ENCODE results near the gene ZC2HC1C. TPM values are rescaled to one million over a fixed set of nuclear protein-coding genes. Genes with fewer than 3 reads are reported as not detected.
"Not testable (repeated sequence)": the region's sequence is repeated elsewhere in the genome, so short reads cannot be mapped to it uniquely, and the experiment has no call there.

ZC2HC1C gene
- total RNA-seq, 2 donors from 2014 or later, result 1.5 to 1.8 TPM

GRCh38 chr14:75113932-75114539, 44.6 kb downstream of the ZC2HC1C start:
- peak overlapping the region; percentile 25 to 41 for H3K27ac Mint-ChIP-seq
- H3K36me3 Mint-ChIP-seq, result peaks cover 5 to 8% of the 10 kb centered on the region in 2 donors
- no peak for DNase-seq (ENCODE audit: low spot score in 2 of 2)
- no peak for ATAC-seq
- no peaks in the 10 kb centered on the region for H3K9me3 Mint-ChIP-seq

GRCh38 chr14:75119056-75119455, 49.6 kb downstream of the ZC2HC1C start:
- Mint-ChIP-seq H3K27ac (no peak overlapping the region), H3K36me3 (peaks cover 8 to 9% of the 10 kb centered on the region in 2 donors), H3K9me3 (no peaks in the 10 kb centered on the region)
- DNase-seq (ENCODE audit: low spot score in 2 of 2), result no peak
- ATAC-seq, result no peak

DNA sequence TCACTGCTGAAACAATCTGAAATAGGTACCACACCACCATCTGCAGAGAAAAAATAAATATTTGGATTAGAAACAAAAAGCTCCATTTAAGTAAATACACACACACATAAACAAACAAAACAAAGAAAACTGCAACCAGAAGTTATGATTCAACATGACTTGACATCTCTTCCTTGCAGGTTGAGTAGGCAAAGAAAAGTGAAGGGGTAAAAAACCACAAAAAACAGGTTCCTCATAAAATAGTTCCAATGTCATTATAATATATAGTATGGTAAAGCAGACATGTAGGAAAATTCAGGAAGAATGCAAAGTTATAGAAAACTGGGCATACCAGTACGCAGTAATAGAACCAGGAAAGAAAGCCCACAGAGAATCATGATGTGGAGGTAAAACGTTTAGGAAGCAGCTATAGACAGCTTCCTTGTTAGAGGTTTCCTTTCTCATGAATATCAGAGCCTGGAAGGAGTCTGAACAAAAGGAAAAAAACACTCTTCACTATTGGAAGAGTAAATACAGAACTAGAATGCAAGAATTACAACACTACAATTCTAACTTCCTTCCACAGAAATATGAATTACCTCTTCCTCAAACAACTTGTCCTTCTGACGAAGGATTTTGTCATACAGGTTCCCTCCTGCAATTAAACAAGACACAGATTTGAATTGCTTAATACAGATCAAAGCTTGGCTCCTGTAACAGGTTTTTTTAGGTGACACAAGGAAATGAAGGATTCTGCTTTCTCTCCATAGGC, 51.3 kb downstream of the ZC2HC1C start:
- no peak for ATAC-seq
- Mint-ChIP-seq H3K27ac (peak overlapping the region; percentile 41 to 73), H3K36me3 (peaks cover 9 to 10% of the 10 kb centered on the region in 2 donors), H3K9me3 (no peaks in the 10 kb centered on the region)
- DNase-seq (ENCODE audit: low spot score in 2 of 2), result no peak

- Mint-ChIP-seq H3K27ac (peak overlapping the region in 1 of 2 donors; percentile 21), H3K36me3 (peaks cover 15 to 17% of the 10 kb centered on the region in 2 donors), H3K9me3 (no peaks in the 10 kb centered on the region)
- DNase-seq (ENCODE audit: low spot score in 2 of 2) (no peak), ATAC-seq (no peak)
Observed at GRCh38 chr14:75121552-75121951, 52.1 kb downstream of the ZC2HC1C start.

GRCh38 chr14:75123991-75124390, 54.5 kb downstream of the ZC2HC1C start:
- peak in 1 of 2 donors; percentile 13 for ATAC-seq
- no peak for DNase-seq (ENCODE audit: low spot score in 2 of 2)
- Mint-ChIP-seq H3K9me3 (no peaks in the 10 kb centered on the region), H3K36me3 (peaks cover 18 to 26% of the 10 kb centered on the region in 2 donors), H3K27ac (peak overlapping the region; percentile 7 to 51)

- Mint-ChIP-seq H3K27ac (peak overlapping the region; percentile 96 to 97), H3K9me3 (no peaks in the 10 kb centered on the region), H3K36me3 (peaks cover 18 to 21% of the 10 kb centered on the region in 2 donors)
- DNase-seq (ENCODE audit: low spot score in 2 of 2), result no peak
- ATAC-seq, result no peak
Observed at GRCh38 chr14:75125617-75126016, 56.2 kb downstream of the ZC2HC1C start.

- ATAC-seq, result no peak
- H3K27ac Mint-ChIP-seq, result peak overlapping the region; percentile 96 to 97
Observed at GRCh38 chr14:75126121-75126544, 56.7 kb downstream of the ZC2HC1C start.

DNA sequence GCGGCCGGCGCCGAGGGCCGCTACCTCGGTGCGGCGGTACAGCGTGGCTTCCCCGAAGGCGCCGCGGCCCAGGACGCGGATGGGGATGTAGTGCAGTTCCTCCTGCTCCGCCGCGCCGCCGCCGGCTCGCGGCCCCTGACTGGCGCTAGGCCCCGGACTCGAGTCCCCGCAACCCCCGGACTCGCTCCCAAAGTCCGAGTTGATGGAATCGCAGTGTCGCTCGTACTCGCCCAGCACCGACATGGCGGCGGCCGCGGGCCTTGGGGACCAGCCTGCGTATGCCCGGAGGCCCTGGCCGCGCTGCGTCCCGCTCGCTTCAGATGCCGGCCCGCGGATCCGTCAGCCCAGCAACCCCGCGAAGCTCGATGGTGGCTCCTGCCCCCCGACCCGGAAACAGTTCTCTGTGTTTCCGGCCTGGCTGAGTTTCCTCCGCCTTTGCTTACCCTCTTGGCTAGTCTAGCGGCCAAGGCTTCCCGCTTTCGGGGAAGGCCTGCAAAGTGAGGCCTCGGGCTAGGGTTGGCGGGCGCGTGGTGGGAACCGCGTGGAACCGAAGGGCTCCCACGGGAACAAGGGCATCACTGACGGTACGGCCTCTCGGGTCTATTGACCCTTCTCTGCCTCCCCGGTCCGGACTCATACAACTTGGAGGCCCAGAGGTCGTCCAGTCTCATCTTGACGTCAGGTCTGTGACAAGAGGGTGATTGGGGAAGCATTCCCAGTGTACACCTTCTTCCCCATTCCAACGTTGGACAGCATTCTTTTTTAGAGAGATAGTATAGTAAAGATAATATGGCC, 57.4 kb downstream of the ZC2HC1C start, which contains the start of gene NEK9:
Gene NEK9 (minus strand): TSS at position 370 of the 795 bp plus-strand sequence. CDS start 127 bp downstream, at position 243.
- ATAC-seq (peak; percentile 95 to 96), DNase-seq (ENCODE audit: low spot score in 2 of 2) (peak; percentile 90 to 91)
- Mint-ChIP-seq H3K9me3 (no peaks in the 10 kb centered on the region), H3K27ac (peak within 1 kb of the TSS; percentile 96 to 97), H3K36me3 (peaks cover 18 to 21% of the 10 kb centered on the region in 2 donors)

More at GRCh38 chr14:75126121-75126544, 56.7 kb downstream of the ZC2HC1C start:
- H3K36me3 Mint-ChIP-seq, result peaks cover 18 to 21% of the 10 kb centered on the region in 2 donors
- DNase-seq (ENCODE audit: low spot score in 2 of 2), result no peak
- no peaks in the 10 kb centered on the region for H3K9me3 Mint-ChIP-seq

DNA sequence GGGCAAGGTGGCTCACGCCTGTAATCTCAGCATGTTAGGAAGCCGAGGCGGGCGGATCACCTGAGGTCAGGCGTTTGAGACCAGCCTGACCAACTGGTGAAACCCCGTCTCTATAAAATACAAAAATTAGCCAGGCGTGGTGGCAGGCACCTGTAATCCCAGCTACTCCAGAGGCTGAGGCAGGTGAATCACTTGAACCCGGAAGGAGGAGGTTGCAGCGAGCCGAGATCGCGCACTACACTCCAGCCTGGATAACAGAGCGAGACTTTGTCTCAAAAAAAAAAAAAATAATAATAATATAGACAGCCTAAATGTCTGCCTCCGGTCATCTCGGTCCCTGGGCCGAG, 58.0 kb downstream of the ZC2HC1C start:
- Mint-ChIP-seq H3K36me3 (peaks cover 18 to 21% of the 10 kb centered on the region in 2 donors), H3K27ac (peak overlapping the region; percentile 92 to 97)
- ATAC-seq, result peak in 1 of 2 donors; percentile 12
- not testable (repeated sequence) for DNase-seq (ENCODE audit: low spot score in 2 of 2); H3K9me3 Mint-ChIP-seq

DNA sequence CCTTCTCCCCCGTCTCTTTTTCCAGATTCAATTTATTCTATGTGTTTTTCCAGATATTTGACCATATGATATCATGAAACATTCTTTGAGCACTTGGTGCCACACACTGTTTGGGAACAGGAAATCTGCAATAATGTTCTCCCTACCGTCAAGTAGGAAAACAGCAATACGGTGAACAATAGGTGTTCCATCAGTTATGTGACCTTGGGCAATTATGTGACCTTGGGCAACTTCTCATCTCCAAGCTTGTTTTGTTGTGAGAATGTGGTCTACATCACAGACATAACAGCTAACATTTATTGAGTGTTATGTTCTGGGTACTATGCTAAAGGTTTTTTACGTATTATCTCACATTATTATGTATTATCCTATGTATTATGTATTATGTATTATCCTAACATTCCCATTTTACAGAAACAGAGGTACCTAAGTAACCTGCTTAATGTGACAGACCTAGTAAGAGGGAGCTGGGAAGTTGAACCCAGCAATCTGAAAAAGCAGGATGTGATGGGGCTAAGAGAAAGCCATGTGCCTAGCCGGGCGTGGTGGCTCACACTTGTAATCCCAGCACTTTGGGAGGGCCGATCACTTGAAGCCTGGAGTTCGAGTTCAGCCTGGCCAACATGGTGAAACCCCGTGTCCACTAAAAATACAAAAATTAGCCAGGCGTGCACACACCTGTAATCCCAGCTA, 58.6 kb downstream of the ZC2HC1C start:
- no peak for DNase-seq (ENCODE audit: low spot score in 2 of 2)
- Mint-ChIP-seq H3K9me3 (no peaks in the 10 kb centered on the region), H3K36me3 (peaks cover 19 to 21% of the 10 kb centered on the region in 2 donors), H3K27ac (peak overlapping the region; percentile 87 to 97)
- ATAC-seq, result no peak

GRCh38 chr14:75128596-75128990, 59.2 kb downstream of the ZC2HC1C start:
- Mint-ChIP-seq H3K9me3 (no peaks in the 10 kb centered on the region), H3K27ac (peak overlapping the region; percentile 53 to 97), H3K36me3 (peaks cover 21 to 24% of the 10 kb centered on the region in 2 donors)
- ATAC-seq, result no peak
- no peak for DNase-seq (ENCODE audit: low spot score in 2 of 2)

Other genes starting within 250 kb of the ZC2HC1C start
- under 1 TPM; 0.23 to 0.93 TPM for gene PROX2, start 193.5 kb upstream of the ZC2HC1C start, total RNA-seq
- gene DLST, start 187.7 kb upstream of the ZC2HC1C start, total RNA-seq, result 100 to 1,000 TPM; 125 to 135 TPM
- gene RPS6KL1, start 146.4 kb upstream of the ZC2HC1C start, total RNA-seq, result 1 to 10 TPM; 1.1 to 4.8 TPM
- under 1 TPM in 1 of 2 donors, not detected in 1; 0.46 TPM for gene PGF, start 114.0 kb upstream of the ZC2HC1C start, total RNA-seq
- 10 to 100 TPM; 40.1 to 63.7 TPM for gene EIF2B2, start 66.7 kb upstream of the ZC2HC1C start, total RNA-seq
- 10 to 100 TPM; 28.7 to 32.9 TPM for gene MLH3, start 18.2 kb upstream of the ZC2HC1C start, total RNA-seq
- gene ACYP1, start 5.6 kb upstream of the ZC2HC1C start, total RNA-seq, result 10 to 100 TPM; 33.9 to 58.6 TPM
- gene NEK9, start 57.4 kb downstream of the ZC2HC1C start, total RNA-seq, result 10 to 100 TPM; 47.9 to 63.1 TPM
- 100 to 1,000 TPM; 148 to 158 TPM for gene TMED10, start 107.0 kb downstream of the ZC2HC1C start, total RNA-seq
- 10 to 100 TPM; 55.8 to 65.9 TPM for gene FOS, start 209.2 kb downstream of the ZC2HC1C start, total RNA-seq

Data from activated naive CD4-positive, alpha-beta T cell treated with anti-CD3 and anti-CD28 coated beads, Interleukin-2, amount 50 U/mL, for 72 hours (primary cell).